K562 (cell line): ENCODE data around the gene MT1HL1. TPM values are rescaled to one million over a fixed set of nuclear protein-coding genes. Genes with fewer than 3 reads are reported as not detected.

Source experiments
- ATAC-seq: fragments of 200-7000 bp; cut with Tn5 transposase; 3 replicates; pipeline ENCODE4 v1.9.1; 2020; ENCODE audit warnings: moderate library complexity
- BruUV-seq: library from RNA; stranded (reverse); fragments of 400-500 nt; replicated peaks from 2 replicates; lab custom pipeline; 2021; lab: Mats Ljungman, UMichigan
- CTCF ChIA-PET: fragments of 300-600 bp; formaldehyde crosslinking; extraction: SDS; loops from one replicate; lab custom pipeline; 2021; ENCODE audit warnings: low intra/inter-chr PET ratio; lab: Yijun Ruan, JAX
- POLR2A ChIA-PET: fragments of 300-600, 350-650 bp; sonication (Branson Sonifier 250); formaldehyde crosslinking; extraction: SDS; loops from one replicate; lab custom pipeline; 2021; ENCODE audit warnings: antibody characterized with exemption, inconsistent platforms; lab: Yijun Ruan, JAX
- DNase-seq, 4 experiments: peaks; one replicate each; pipeline versions ENCODE4 v3.0.0 to v3.0.0-alpha.2; 2011 to 2018; ENCODE audit warnings: low spot score in 3 of 4, mixed read lengths in 3 of 4; ENCODE audit errors: extremely low read depth in 1 of 4
- FAIRE-seq: peaks from 2 replicates; lab custom pipeline; 2011; peaks lifted over from hg19 to GRCh38; lab: Jason Lieb, UNC
- H2AFZ ChIP-seq: 2 replicates; pipeline ENCODE4 v1.6.0; 2011; ENCODE audit warnings: low read depth, low read length, control low read depth, inconsistent platforms
- H3K27ac ChIP-seq: fragments of 200-600 bp; 3 replicates; pipeline ENCODE4 v1.8.0; 2011; ENCODE audit warnings: low read depth, mild to moderate bottlenecking, control low read depth, inconsistent platforms, low read length, moderate library complexity, mixed read lengths; ENCODE audit errors: extremely low read depth
- H3K27me3 ChIP-seq, 2 experiments: fragments of 300-600 bp in 1 of 2; 2 replicates in 1 of 2; 3 replicates in 1 of 2; pipeline versions ENCODE4 v1.6.0 to v1.8.0; 2011; ENCODE audit warnings: inconsistent platforms in 2 of 2, low read length in 2 of 2, mild to moderate bottlenecking in 1 of 2, mixed read lengths in 1 of 2, moderate library complexity in 1 of 2; ENCODE audit not compliant: control insufficient read depth in 2 of 2, insufficient read depth in 2 of 2
- H3K36me3 ChIP-seq: fragments of 300-600 bp; 3 replicates; pipeline ENCODE4 v1.8.0; 2011; ENCODE audit warnings: mild to moderate bottlenecking, low read length, inconsistent platforms; ENCODE audit not compliant: control insufficient read depth, insufficient read depth
- H3K4me1 ChIP-seq, 2 experiments: fragments of 200-600 bp in 1 of 2; replicated peaks in 1 of 2; 2 replicates in 1 of 2; 3 replicates in 1 of 2; pipeline versions ENCODE4 v1.5.1 to v1.8.0; 2011; ENCODE audit warnings: inconsistent platforms in 2 of 2, low read length in 2 of 2, mild to moderate bottlenecking in 1 of 2, mixed read lengths in 1 of 2, moderate library complexity in 1 of 2; ENCODE audit not compliant: control insufficient read depth in 2 of 2, insufficient read depth in 2 of 2
- H3K4me2 ChIP-seq: 2 replicates; pipeline ENCODE4 v1.6.1; 2011; ENCODE audit warnings: low read length, control low read depth, inconsistent platforms, mixed read lengths; ENCODE audit not compliant: insufficient read depth
- H3K4me3 ChIP-seq: fragments of 200-600 bp; sonication (generic), shearing (Covaris generic); 2 replicates; pipeline ENCODE4 v1.5.1; 2016; ENCODE audit warnings: control low read depth, inconsistent platforms
- H3K79me2 ChIP-seq: fragments of 200-600 bp; 3 replicates; pipeline ENCODE4 v1.8.0; 2011; ENCODE audit warnings: low read length, inconsistent platforms; ENCODE audit not compliant: control insufficient read depth, insufficient read depth
- H3K9ac ChIP-seq, 2 experiments: 2 replicates each; pipeline versions ENCODE4 v1.6.0 to v1.6.1; 2011; ENCODE audit warnings: low read depth in 2 of 2, low read length in 2 of 2, control low read depth in 1 of 2, inconsistent platforms in 1 of 2, mild to moderate bottlenecking in 1 of 2, mixed read lengths in 1 of 2; ENCODE audit not compliant: insufficient read depth in 1 of 2
- H3K9me1 ChIP-seq: one replicate; pipeline ENCODE4 v1.6.0; 2011; ENCODE audit warnings: inconsistent platforms, mild to moderate bottlenecking, low read length, moderate library complexity; ENCODE audit not compliant: control insufficient read depth, insufficient read depth
- H3K9me3 ChIP-seq: replicated peaks from 2 replicates; pipeline ENCODE4 v1.5.1; 2011; ENCODE audit warnings: low read depth, low read length, inconsistent platforms; ENCODE audit not compliant: control insufficient read depth, insufficient read depth
- H4K20me1 ChIP-seq: replicated peaks from 2 replicates; pipeline ENCODE4 v1.6.1; 2011; ENCODE audit warnings: low read length, inconsistent platforms, mixed read lengths; ENCODE audit not compliant: control insufficient read depth, insufficient read depth
- SAP30 ChIP-seq: fragments of 200-600 bp; sonication (generic); IDR thresholded peaks from 2 replicates; pipeline ENCODE4 v1.6.1; 2012; ENCODE audit warnings: borderline replicate concordance, low read depth, mild to moderate bottlenecking, moderate library complexity, low read length, control low read depth, inconsistent platforms; ENCODE audit not compliant: insufficient read depth, poor library complexity, severe bottlenecking
- WGBS: fragments of 100-300 bp; shearing (Covaris generic); methylation state at CpG from one replicate; pipeline ENCODE4 v1.1.6; 2016; ENCODE audit warnings: low coverage, mixed read lengths; ENCODE audit not compliant: insufficient coverage; ENCODE audit errors: missing lambda C conversion rate; 5-methylcytosine and 5-hydroxymethylcytosine counted together
- in situ Hi-C: fragments of 300-500 bp; cut with MboI; formaldehyde crosslinking; loops from 4 replicates; pipeline ENCODE4 v1.15.0; 2018; ENCODE audit warnings: inconsistent platforms, mixed read lengths
- intact Hi-C: fragments of 100-400 bp; cut with micrococcal nuclease; formaldehyde crosslinking; loops from 2 replicates; pipeline ENCODE4 v1.14.2; 2022
- polyA plus RNA-seq, 8 experiments: library from polyadenylated mRNA; depleted of rRNA in 4 of 8; stranded (reverse) in 5 of 8; unstranded in 3 of 8; fragments of >200 nt; fragmentation: Nextera tagmentation in 2 of 8; fragmentation: Illumina TruSeq in 1 of 8; extraction: Ambion mirVana in 2 of 8; extraction: Trizol in 1 of 8; gene quantifications; 2 replicates each; pipeline versions ENCODE4 v1.2.1 to v1.2.3, GENCODE V29; 2011 to 2014; ENCODE audit warnings: inconsistent platforms in 1 of 8, missing spikeins in 1 of 8
- total RNA-seq, 7 experiments: library from RNA; depleted of rRNA in 6 of 7; stranded (reverse); fragments of >200 nt in 6 of 7; fragmentation: Illumina TruSeq in 2 of 7; extraction: Trizol in 2 of 7; gene quantifications; 2 replicates each; pipeline versions ENCODE4 v1.2.1 to v1.2.3, GENCODE V29; 2011 to 2021; ENCODE audit warnings: low replicate concordance in 1 of 7
- TF ChIP-seq, protein P1 (sequence below): fragments of 450-650 bp; IDR thresholded peaks from 2 replicates; pipeline ENCODE4 v1.6.1; 2016; ENCODE audit warnings: mild to moderate bottlenecking

Gene MT1HL1
- total and polyA plus RNA-seq, 9 of the 15 experiments (the other 6 are each of a cell fraction or from before 2014, with no cell fraction given) = not detected

DNA sequence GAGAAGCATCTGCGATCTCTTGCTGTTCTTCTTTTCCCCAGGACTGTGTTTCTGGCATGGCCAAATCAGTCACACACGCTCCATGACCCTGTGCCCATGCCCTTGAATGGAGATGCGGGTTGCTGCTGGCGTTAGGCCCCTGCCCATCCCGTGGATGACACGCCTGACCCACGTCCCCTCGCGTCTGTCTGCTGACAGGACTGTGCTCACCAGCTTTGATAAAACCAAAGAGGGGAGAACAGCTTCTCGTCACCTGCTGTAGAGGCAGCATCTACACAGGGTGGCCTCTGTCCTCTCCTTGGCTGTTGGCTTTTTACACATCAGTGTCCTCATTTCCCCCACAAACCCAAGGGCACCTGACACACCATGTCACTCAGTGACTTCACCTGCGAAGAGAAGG lies 6.9 kb downstream of the MT1HL1 start:
- H3K36me3 ChIP-seq = no peaks in the 10 kb centered on the region
- no peak for FAIRE-seq
- H3K27me3 ChIP-seq = peaks cover 17 to 40% of the 10 kb centered on the region in 2 experiments
- 0 out of 5 replicates have a peak, but pooled peaks cover 0 to 4% of the 10 kb centered on the region in 2 experiments for H3K4me1 ChIP-seq
- no peak overlapping the region for H3K4me3 ChIP-seq
- no peak overlapping the region for H3K9ac ChIP-seq
- ChIA-PET POLR2A (interaction anchor here (0.5 to 0.7 kb wide), 4 partner anchors 15 to 56 kb away, joined by 3 read pairs; no protein-coding TSS in a partner anchor), CTCF (no interaction called here)
- WGBS = 9% methylated on average over 11 of the region's 11 CpGs
- no peak overlapping the region for H3K4me2 ChIP-seq
- intact Hi-C loops (no loop called here), in situ Hi-C loops (no loop called here)
- no TSS peak for BruUV-seq
- TF ChIP-seq SAP30 = no peak
- TF ChIP-seq, protein P1, sequence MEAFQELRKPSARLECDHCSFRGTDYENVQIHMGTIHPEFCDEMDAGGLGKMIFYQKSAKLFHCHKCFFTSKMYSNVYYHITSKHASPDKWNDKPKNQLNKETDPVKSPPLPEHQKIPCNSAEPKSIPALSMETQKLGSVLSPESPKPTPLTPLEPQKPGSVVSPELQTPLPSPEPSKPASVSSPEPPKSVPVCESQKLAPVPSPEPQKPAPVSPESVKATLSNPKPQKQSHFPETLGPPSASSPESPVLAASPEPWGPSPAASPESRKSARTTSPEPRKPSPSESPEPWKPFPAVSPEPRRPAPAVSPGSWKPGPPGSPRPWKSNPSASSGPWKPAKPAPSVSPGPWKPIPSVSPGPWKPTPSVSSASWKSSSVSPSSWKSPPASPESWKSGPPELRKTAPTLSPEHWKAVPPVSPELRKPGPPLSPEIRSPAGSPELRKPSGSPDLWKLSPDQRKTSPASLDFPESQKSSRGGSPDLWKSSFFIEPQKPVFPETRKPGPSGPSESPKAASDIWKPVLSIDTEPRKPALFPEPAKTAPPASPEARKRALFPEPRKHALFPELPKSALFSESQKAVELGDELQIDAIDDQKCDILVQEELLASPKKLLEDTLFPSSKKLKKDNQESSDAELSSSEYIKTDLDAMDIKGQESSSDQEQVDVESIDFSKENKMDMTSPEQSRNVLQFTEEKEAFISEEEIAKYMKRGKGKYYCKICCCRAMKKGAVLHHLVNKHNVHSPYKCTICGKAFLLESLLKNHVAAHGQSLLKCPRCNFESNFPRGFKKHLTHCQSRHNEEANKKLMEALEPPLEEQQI = no peak
- ATAC-seq = peak; percentile 25; the same call in 1 of the 3 replicates
- H4K20me1 ChIP-seq = no peaks in the 10 kb centered on the region
- H3K9me1 ChIP-seq = no peaks in the 10 kb centered on the region
- DNase-seq = no peak
- H3K9me3 ChIP-seq = no peaks in the 10 kb centered on the region
- H2AFZ ChIP-seq = no peak overlapping the region
- H3K27ac ChIP-seq = no peak overlapping the region
- H3K79me2 ChIP-seq = no peaks in the 10 kb centered on the region
